ENCODE data around the gene COL5A2.

The COL5A2 gene

DNA sequence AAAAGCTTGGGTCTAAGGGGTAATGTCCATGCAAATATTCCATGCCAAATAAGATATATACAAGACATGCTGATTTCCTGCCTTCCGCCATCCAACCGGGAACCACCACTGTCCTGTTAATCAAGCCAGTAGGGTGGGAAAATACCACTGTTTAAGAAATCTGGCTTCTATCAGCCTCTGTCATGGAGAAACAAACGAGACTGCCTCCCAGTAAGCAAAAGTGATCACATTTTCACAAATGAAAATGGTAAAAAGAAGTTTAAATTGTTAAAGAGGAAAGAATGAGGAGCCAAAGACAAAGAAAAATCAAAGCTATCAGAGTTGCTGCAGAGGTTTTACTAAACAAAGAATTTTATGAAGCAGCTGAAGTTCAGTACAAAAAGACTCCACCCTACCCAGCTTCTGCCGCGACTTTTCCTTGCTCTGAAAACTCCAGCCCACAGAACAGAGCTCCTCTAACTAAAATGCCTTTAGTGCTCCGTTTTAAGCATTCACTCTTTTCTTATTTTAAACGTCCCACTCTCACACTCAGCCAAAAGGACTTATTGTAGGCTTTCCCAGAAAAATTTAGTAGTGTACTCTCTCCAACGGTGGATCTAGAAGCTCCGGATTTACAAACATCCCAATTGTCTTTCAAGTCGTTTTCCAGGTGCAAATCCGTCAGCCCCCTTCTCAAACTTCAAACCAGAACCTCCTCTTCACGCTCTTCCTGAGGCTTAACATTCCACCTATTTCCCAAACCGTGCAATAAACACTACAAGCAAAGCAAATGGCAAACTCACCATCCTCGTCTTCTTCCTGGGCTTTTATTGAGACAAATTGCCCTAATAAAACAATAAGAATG, 613 bp downstream of the COL5A2 start:
- H3K4me3 ChIP-seq (ENCODE audit: low read depth, low read length) = peak overlapping the region; percentile 47

DNA sequence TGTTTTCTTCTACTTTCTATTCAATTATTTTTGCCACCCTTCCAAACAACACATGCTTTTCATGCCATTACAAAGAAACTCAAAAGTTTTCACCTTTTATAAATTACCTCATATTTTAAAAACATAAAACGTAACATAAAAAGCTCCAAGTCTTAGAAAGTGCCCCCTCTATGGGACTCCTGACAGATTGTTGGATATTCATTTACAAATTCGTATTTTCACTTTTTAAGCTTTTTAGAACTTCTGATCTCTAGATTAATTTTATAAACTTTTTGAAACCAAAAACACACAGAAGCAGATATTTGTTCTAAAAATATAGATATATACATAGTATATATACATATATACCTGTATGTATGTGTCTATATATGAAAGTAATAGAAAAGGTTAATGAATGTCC, 1.5 kb downstream of the COL5A2 start:
- no peak overlapping the region for H3K4me3 ChIP-seq (ENCODE audit: low read depth, low read length)

GRCh38 chr2:189177251-189177840, 2.2 kb downstream of the COL5A2 start:
- no peak overlapping the region for H3K4me3 ChIP-seq (ENCODE audit: low read depth, low read length)

DNA sequence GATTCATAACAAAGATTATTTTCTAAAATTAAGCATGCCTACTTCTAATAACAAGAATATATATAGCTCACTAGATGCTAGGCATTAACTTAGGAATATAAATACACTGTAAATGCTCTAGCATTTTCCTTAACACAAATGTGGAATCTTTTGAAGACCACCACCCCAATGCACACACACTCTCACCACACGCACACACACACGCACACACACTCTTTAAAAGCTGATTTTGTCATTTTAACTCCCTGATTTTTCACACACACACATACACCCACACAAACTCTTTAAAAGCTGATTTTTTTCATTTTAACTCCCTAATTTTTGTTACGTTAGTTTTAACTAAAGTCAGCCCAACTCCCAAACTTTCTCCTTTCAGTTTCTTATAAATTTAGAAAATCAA, 3.0 kb downstream of the COL5A2 start:
- H3K4me3 ChIP-seq (ENCODE audit: low read depth, low read length) = no peak overlapping the region

- H3K4me3 ChIP-seq (ENCODE audit: low read depth, low read length) = no peak overlapping the region
Measured at GRCh38 chr2:189175869-189176433, 3.6 kb downstream of the COL5A2 start.

DNA sequence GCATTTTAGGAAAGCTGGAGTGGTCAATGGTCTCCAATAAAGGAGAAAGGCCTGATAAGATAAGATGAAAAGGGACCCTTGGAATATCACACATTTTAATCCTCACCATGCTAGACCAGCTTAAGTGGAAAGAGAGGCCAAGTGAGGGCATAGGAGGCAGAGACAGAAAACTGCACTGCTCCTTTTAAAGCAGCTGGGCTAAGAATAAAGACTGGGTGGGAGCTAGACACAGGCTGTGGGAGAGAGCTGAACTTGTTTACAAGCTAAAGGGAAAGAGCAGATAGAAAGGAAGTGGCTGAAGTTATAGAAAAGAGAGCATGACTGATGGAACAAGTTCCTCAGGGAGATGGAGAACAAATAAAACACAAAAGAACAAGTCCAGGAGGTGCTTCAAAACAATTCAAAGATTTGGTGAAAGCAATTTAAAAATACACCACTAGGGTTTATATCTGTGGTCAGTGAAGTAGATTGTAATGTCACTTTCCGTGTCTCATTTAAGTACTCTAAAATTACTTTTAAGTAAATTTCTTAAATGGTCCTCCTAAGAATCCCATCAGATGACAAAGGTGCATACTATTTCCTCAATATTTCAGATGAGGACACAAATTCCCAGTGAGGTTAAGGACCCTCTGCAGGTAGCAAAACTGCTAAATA, 7.5 kb downstream of the COL5A2 start:
- H3K4me3 ChIP-seq (ENCODE audit: low read depth, low read length) = no peak overlapping the region

- H3K4me3 ChIP-seq (ENCODE audit: low read depth, low read length) = no peak overlapping the region
Measured at GRCh38 chr2:189168856-189169499, 10.6 kb downstream of the COL5A2 start.

DNA sequence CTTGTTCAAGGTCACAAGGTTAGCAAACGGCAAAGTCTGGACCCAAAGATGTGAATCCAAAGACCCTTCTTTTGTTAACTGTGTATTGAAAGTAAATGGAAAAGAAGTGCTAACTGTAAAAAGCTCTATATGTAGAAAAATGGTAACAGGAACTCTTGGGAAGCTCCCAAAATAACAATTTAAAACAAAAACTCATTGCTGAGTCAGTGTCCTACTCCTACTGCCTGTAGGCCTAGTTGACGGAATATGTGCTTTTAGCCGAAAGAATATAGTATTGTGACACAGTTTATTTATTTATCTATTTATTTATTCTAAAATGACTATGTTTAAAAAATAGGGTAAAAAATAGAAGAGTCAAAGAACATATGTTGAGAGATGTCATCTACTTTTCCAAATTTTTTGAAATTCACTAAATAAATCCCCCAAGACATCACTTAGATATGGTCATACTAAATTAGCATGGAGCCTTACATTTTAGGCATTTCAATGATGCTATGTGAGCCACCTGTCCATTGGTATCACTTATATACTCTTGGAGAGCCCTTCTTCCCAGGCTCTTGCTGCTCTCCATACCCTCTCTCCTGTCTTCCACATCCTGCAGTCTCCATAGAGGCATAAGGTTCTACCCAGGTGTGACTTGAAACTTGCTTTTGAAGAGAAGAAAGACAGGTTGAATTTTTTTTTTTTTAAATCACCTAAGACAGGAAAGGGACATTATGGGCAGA, 13.7 kb downstream of the COL5A2 start:
- H3K4me3 ChIP-seq (ENCODE audit: low read depth, low read length) = no peak overlapping the region

- H3K4me3 ChIP-seq (ENCODE audit: low read depth, low read length) = no peak overlapping the region
Measured at GRCh38 chr2:189164746-189165145, 14.8 kb downstream of the COL5A2 start.

DNA sequence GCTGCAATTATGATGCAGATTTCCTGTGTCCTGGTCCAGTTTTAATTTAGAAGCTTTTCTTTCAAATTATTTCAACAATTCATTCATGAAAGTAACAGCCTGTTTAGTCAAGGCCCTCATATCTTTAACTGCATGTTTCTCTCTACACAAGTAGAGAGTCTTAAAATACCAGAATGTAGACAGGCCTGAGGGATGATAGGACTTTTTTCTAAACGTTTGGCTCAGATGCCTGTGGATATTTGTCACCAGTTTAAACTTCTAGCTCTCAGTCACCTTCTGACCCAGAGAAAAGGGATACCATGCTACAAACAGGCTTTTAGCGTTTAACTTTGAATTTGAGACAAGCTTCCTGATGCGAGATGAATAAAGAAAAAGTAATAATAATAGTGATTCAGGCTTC, 15.7 kb downstream of the COL5A2 start:
- no peak overlapping the region for H3K4me3 ChIP-seq (ENCODE audit: low read depth, low read length)

- no peak overlapping the region for H3K4me3 ChIP-seq (ENCODE audit: low read depth, low read length)
Measured at GRCh38 chr2:189162566-189162965, 17.0 kb downstream of the COL5A2 start.

DNA sequence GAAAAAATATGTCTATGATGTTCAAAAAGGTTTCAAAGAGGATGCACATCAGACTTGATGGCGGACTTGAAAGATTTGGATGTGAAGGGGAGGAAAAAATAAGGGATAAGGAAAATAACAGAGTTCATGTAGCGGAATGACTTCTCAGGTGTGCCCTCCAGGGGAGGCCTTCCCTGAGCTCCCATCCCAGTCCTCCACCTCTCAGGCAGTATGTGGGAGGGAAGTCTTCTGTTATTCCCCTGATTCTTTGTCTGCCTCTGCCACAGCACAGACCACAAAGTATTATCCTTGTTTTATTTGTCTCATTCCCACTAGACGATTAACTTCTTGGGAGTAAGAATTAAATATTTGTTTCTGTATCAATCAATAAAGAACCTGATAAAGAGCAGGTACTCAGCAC, 17.7 kb downstream of the COL5A2 start:
- H3K4me3 ChIP-seq (ENCODE audit: low read depth, low read length) = no peak overlapping the region

- H3K4me3 ChIP-seq (ENCODE audit: low read depth, low read length) = no peak overlapping the region
Measured at GRCh38 chr2:189159717-189160116, 19.8 kb downstream of the COL5A2 start.

- no peak overlapping the region for H3K4me3 ChIP-seq (ENCODE audit: low read depth, low read length)
Measured at GRCh38 chr2:189159273-189159672, 20.3 kb downstream of the COL5A2 start.

DNA sequence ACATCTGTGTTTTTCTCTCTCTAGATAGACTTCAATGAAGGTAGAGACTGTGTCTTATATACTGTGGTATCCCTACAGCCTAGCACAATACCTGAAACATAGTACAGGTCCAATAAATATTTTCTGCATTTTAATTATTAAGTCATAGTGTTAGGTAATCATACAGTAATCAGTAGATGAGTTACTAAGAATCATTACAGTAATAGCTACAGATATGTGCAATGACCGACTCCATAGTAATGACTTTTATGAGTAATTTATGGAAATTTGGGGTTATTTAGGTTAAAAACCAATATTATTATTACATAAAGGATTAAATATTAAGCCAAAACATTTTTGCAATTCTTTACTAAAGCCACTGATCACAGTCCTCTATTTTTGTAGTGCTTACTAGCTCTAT, 21.6 kb downstream of the COL5A2 start:
- H3K4me3 ChIP-seq (ENCODE audit: low read depth, low read length) = no peak overlapping the region

- H3K4me3 ChIP-seq (ENCODE audit: low read depth, low read length) = no peak overlapping the region
Measured at GRCh38 chr2:189157456-189157855, 22.1 kb downstream of the COL5A2 start.

- no peak overlapping the region for H3K4me3 ChIP-seq (ENCODE audit: low read depth, low read length)
Measured at GRCh38 chr2:189155795-189156194, 23.8 kb downstream of the COL5A2 start.

DNA sequence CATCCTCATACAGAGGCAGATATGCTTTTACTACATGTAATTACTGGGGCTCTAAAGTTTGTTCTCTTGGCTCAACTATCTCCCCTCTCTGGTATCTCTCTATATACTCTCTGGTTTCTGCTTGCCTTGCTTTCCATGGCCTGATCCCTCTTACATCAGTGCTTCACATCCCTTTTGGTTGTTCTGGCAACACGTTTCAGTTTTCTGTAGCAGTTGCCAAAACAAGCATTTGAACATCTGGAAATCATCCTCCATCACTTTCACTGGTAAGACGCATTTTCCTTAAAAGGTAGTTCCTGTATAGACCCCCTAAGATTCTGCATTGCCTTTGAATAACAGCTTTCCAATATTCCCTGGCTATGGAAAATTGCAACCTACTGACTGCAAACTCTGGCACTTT, 25.9 kb downstream of the COL5A2 start:
- H3K4me3 ChIP-seq (ENCODE audit: low read depth, low read length) = no peak overlapping the region

DNA sequence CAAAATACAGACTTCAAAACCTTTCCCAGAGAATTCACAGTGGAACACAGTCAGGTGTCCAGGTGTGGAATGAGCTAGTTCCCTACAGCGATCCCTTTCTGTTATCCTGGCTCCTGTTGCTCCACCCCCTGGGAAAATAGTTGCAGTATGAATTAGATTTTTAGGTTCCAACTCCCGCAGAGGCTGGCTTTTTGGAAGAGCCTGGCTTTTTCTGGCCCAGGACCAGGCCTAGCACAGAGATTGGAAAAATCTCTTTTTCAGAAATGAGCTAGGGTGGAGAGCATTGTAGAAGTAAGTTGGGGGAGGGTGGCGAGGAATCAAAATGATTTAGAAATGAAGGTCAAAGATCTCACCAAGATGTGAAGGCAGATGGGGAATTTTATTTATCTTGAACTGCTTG, 27.1 kb downstream of the COL5A2 start:
- no peak overlapping the region for H3K4me3 ChIP-seq (ENCODE audit: low read depth, low read length)

DNA sequence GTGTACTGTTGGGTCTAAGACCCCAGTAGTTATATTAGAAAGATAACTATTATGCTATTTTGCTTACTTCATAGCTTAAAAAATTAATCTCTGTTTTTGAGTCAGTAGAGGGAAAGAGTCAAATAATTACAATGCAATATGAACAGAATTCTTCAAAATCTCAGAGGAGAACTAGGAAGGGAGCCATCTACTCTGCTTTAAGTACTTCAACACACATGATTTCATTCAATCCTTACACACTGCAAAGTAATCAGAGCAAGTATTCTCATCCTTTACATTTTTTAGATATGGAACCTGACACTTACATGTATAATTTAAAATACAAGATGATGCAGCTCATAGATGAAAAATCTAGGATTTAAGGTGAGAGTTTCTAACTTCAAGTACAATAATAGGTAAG, 27.7 kb downstream of the COL5A2 start:
- H3K4me3 ChIP-seq (ENCODE audit: low read depth, low read length) = no peak overlapping the region

- no peak overlapping the region for H3K4me3 ChIP-seq (ENCODE audit: low read depth, low read length)
Measured at GRCh38 chr2:189150033-189150432, 29.5 kb downstream of the COL5A2 start.
